ENCODE data around the gene CUX1. TPM values are rescaled to one million over a fixed set of nuclear protein-coding genes. Genes with fewer than 3 reads are reported as not detected.
"Not testable (repeated sequence)": the region's sequence is repeated elsewhere in the genome, so short reads cannot be mapped to it uniquely, and the experiment has no call there.

CUX1 gene
- total RNA-seq, 1 experiment from 2014 or later = 47.6 TPM

DNA sequence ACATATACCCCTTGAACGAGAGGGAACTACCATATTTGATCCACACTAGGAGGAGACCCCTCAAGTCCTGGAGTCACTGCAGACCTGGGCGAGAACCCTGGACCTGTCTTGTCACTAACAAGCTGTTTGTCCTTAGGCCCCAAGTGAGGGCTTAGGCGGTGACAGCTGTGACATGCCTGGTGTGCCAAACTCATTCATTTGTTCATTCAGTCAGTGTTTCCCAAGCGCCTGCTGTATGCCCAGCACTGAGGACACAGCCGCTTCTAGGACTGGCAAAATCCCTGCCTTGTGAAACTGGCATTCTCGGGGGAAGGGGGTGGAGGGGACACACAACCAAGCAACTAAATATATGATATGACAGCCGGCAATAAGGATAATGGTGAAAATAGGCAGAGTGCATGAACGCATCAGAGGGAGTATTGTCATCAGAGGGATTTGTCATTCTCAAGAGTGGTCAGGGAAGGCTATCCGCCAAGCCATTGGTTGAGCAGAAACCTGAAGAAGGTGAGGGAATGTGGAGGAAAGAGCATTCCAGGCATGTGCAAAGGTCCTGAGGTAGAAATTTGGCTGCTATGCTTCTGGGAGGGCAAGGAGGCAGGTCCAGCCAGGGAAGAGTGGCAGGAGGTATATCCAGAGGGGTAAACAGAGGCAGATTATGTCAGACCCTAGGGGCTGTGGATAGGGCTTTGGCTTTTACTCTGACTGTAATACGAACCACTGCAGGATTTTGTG lies 480.2 kb downstream of the CUX1 start:
- no peak for DNase-seq (ENCODE audit: unreplicated experiment)
- CTCF ChIA-PET = interaction anchor here (1.2 kb wide), 1 partner anchor 166 kb away, joined by 3 read pairs; no protein-coding TSS in a partner anchor
- POLR2A ChIA-PET = no interaction called here
- BruUV-seq (replicated peaks) = no TSS peak
- no peaks in the 10 kb centered on the region for H3K4me1 Mint-ChIP-seq (ENCODE audit: insufficient read depth, unreplicated experiment)
- H3K9me3 Mint-ChIP-seq (ENCODE audit: unreplicated experiment) = no peaks in the 10 kb centered on the region
- H3K36me3 Mint-ChIP-seq (ENCODE audit: insufficient read depth, unreplicated experiment) = no peaks in the 10 kb centered on the region
- no peaks in the 10 kb centered on the region for H3K27me3 Mint-ChIP-seq (ENCODE audit: insufficient read depth, unreplicated experiment)
- intact Hi-C loops (cut with micrococcal nuclease) = no loop called here
- H3K4me3 Mint-ChIP-seq (ENCODE audit: unreplicated experiment) = no peak overlapping the region
- TF ChIP-seq, protein P1, sequence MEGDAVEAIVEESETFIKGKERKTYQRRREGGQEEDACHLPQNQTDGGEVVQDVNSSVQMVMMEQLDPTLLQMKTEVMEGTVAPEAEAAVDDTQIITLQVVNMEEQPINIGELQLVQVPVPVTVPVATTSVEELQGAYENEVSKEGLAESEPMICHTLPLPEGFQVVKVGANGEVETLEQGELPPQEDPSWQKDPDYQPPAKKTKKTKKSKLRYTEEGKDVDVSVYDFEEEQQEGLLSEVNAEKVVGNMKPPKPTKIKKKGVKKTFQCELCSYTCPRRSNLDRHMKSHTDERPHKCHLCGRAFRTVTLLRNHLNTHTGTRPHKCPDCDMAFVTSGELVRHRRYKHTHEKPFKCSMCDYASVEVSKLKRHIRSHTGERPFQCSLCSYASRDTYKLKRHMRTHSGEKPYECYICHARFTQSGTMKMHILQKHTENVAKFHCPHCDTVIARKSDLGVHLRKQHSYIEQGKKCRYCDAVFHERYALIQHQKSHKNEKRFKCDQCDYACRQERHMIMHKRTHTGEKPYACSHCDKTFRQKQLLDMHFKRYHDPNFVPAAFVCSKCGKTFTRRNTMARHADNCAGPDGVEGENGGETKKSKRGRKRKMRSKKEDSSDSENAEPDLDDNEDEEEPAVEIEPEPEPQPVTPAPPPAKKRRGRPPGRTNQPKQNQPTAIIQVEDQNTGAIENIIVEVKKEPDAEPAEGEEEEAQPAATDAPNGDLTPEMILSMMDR (IDR thresholded peaks at IDR 0.05; ENCODE audit: unreplicated experiment) = no peak
- H3K27ac Mint-ChIP-seq (ENCODE audit: low read depth, unreplicated experiment) = no peak overlapping the region

GRCh38 chr7:102300643-102301221 lies 483.3 kb downstream of the CUX1 start:
- TF ChIP-seq, protein P1 (IDR thresholded peaks at IDR 0.05; ENCODE audit: unreplicated experiment) = no peak
- ChIA-PET POLR2A (no interaction called here), CTCF (no interaction called here)
- Mint-ChIP-seq H3K27ac (ENCODE audit: low read depth, unreplicated experiment) (no peak overlapping the region), H3K27me3 (ENCODE audit: insufficient read depth, unreplicated experiment) (no peaks in the 10 kb centered on the region), H3K36me3 (ENCODE audit: insufficient read depth, unreplicated experiment) (no peaks in the 10 kb centered on the region), H3K4me3 (ENCODE audit: unreplicated experiment) (no peak overlapping the region), H3K4me1 (ENCODE audit: insufficient read depth, unreplicated experiment) (no peaks in the 10 kb centered on the region), H3K9me3 (ENCODE audit: unreplicated experiment) (no peaks in the 10 kb centered on the region)
- BruUV-seq (replicated peaks) = no TSS peak
- no peak for DNase-seq (ENCODE audit: unreplicated experiment)
- intact Hi-C loops (cut with micrococcal nuclease) = no loop called here

- CTCF ChIA-PET = interaction anchor here (0.9 kb wide), 1 partner anchor 30 kb away, joined by 3 read pairs; no protein-coding TSS in a partner anchor
- DNase-seq (ENCODE audit: unreplicated experiment); H3K4me1 Mint-ChIP-seq (ENCODE audit: insufficient read depth, unreplicated experiment); intact Hi-C loops (cut with micrococcal nuclease); H3K27me3 Mint-ChIP-seq (ENCODE audit: insufficient read depth, unreplicated experiment); H3K27ac Mint-ChIP-seq (ENCODE audit: low read depth, unreplicated experiment); H3K4me3 Mint-ChIP-seq (ENCODE audit: unreplicated experiment); H3K9me3 Mint-ChIP-seq (ENCODE audit: unreplicated experiment); POLR2A ChIA-PET; BruUV-seq (replicated peaks); H3K36me3 Mint-ChIP-seq (ENCODE audit: insufficient read depth, unreplicated experiment): not testable (repeated sequence)
These were observed 483.9 kb downstream of the CUX1 start for GRCh38 chr7:102301367-102301766.

DNA sequence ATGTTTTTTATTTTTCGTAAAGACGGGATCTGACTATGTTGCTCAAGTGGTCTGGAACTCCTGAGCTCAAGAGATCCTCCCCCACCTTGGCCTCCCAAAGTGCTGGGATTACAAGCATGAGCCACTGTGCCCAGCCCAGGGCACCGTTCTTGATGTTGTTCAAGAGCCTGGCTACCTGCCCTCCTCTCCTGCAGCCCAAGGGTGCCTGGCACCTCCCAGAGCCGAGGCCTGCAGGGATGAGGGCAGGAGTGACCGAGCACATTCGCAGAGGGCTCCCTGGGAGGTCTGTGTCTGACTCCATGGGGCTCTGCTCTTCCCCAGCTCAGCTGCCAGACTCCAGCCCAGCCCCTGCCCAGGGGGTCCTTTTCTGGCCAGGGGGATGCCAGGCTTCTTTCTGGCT lies 484.6 kb downstream of the CUX1 start:
- BruUV-seq (replicated peaks) = no TSS peak
- no peak for DNase-seq (ENCODE audit: unreplicated experiment)
- no peak overlapping the region for H3K4me3 Mint-ChIP-seq (ENCODE audit: unreplicated experiment)
- H3K9me3 Mint-ChIP-seq (ENCODE audit: unreplicated experiment) = no peaks in the 10 kb centered on the region
- ChIA-PET CTCF (interaction anchor here (0.9 kb wide), 1 partner anchor 31 kb away, joined by 3 read pairs; no protein-coding TSS in a partner anchor), POLR2A (no interaction called here)
- no peak overlapping the region for H3K27ac Mint-ChIP-seq (ENCODE audit: low read depth, unreplicated experiment)
- TF ChIP-seq, protein P1 (IDR thresholded peaks at IDR 0.05; ENCODE audit: unreplicated experiment) = no peak
- intact Hi-C loops (cut with micrococcal nuclease) = no loop called here
- H3K36me3 Mint-ChIP-seq (ENCODE audit: insufficient read depth, unreplicated experiment) = no peaks in the 10 kb centered on the region
- H3K27me3 Mint-ChIP-seq (ENCODE audit: insufficient read depth, unreplicated experiment) = no peaks in the 10 kb centered on the region
- H3K4me1 Mint-ChIP-seq (ENCODE audit: insufficient read depth, unreplicated experiment) = no peaks in the 10 kb centered on the region
